ENCODE measurements around the gene SLC24A1.

Gene SLC24A1

DNA sequence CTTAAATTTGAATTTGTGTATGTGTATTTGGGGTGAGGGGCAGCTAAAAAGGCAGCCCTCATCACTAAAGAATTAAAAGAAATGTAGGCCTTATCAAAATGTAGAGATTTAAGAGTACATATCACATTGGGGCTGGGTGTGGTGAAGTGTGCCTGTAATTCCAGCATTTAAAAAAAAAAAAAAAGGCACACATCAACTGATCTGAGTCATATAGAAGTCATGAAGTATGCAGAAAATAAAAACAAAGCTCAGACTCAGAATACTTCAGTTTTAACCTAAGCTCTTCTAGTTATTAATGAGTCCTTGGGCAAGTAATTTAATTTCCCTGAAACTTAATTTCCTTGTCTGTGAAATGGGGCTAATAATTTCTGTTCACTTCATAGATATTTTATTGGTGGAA is 31.6 kb downstream of the SLC24A1 start:
- DNase-seq (ENCODE audit: low read depth in 2 of 2), result peak in 1 of 2 experiments; percentile 12

- DNase-seq (ENCODE audit: low read depth in 2 of 2), result no peak
These were observed 32.2 kb downstream of the SLC24A1 start for GRCh38 chr15:65653801-65654521.

GRCh38 chr15:65655026-65655425 is 33.3 kb downstream of the SLC24A1 start:
- peak; percentile 4 to 9 for DNase-seq (ENCODE audit: low read depth in 2 of 2)

- DNase-seq (ENCODE audit: low read depth in 2 of 2), result no peak
These were observed 33.7 kb downstream of the SLC24A1 start for GRCh38 chr15:65655457-65655856.

DNA sequence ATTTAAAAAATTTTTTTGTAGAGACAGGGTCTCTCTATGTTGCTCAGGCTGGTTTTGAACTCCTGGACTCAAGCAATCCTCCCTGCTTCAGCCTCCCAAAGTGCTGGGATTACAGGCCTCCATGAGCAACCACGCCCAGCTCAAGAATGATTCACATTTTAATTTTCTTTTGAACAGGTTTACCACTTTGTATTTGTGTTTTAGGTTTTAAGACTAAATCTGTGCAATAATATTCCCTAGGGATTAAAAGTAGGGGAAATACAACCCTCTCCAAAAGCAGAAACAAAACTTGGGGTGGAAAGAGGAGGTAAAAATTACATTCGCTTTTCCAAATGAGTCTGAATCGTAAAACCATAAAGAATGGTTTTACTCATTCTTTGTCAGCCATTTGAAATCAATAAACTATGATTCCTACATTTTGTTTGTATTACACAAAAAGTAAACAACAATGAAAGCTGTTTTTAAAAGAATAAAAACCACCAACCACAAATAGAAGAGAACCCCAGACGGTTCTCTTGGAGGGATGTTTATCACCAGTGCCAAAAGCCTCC is 37.8 kb downstream of the SLC24A1 start:
- no peak for DNase-seq (ENCODE audit: low read depth in 2 of 2)

GRCh38 chr15:65660927-65661326 is 39.2 kb downstream of the SLC24A1 start:
- no peak for DNase-seq (ENCODE audit: low read depth in 2 of 2)

GRCh38 chr15:65663521-65663920 is 41.8 kb downstream of the SLC24A1 start:
- DNase-seq (ENCODE audit: low read depth in 2 of 2), result no peak

DNA sequence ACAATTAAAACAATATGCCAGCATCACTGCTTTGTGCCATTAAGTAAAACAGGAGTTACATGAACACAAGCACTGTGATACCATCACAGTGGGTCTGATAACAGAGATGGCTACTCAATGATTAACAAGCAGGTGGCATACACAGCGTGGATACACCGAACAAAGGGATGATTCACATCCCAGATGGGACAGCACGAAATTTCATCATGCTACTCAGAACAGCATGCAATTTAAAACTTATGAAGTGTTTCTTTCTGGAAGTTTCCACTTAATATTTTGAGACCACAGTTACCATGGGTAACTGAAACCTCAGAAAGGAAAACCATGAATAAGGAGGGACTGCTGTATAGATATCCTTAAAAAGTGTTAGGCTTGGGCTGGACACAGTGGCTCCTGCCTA is 44.5 kb downstream of the SLC24A1 start:
- DNase-seq (ENCODE audit: low read depth in 2 of 2), result no peak

DNA sequence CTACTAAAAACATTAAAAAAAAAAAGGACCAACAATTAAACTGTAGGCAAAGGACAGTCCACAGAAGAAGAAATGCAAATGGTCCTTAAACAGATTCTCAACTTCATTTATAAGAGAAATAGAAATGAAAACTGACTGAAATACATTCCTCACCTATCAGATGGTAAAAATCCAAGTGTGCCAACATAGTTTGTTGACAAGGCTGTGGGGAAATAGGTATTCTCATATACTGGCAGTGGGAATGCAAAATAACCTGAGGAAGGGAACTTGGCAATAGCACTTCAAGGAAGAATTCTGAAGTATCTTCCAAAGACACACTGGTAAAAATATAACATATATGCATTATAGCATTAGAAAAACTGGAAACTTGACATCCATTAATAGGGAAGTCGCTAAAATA is 53.8 kb downstream of the SLC24A1 start:
- no peak for DNase-seq (ENCODE audit: low read depth in 2 of 2)

GRCh38 chr15:65676123-65676522 is 54.4 kb downstream of the SLC24A1 start:
- no peak for DNase-seq (ENCODE audit: low read depth in 2 of 2)

GRCh38 chr15:65680544-65680943 is 58.8 kb downstream of the SLC24A1 start:
- no peak for DNase-seq (ENCODE audit: low read depth in 2 of 2)

DNA sequence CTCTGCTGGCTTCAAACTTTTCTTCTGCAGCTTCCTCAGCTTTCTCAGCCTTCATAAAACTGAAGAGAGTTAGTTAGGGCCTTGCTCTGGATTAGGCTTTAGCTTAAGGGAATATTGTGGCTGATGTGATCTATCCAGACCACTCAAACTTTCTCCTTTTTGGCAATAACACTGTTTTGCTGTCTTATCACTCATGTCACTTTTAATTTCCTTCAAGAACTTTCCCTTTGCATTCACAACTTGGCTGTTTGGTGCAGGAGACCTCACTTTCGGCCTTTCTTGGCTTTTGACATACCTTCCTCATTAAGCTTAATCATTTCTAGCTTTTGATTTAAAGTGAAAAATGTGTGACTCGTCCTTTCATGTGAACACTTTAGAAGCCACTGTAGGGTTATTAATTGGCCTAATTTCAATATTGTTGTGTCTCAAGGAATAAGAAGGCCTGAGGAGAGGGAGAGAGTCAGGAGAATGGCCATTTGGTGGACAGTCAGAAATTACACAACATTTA is 60.7 kb downstream of the SLC24A1 start:
- DNase-seq (ENCODE audit: low read depth in 2 of 2), result no peak

- DNase-seq (ENCODE audit: low read depth in 2 of 2), result no peak
These were observed 66.7 kb downstream of the SLC24A1 start for GRCh38 chr15:65688462-65688861.

DNA sequence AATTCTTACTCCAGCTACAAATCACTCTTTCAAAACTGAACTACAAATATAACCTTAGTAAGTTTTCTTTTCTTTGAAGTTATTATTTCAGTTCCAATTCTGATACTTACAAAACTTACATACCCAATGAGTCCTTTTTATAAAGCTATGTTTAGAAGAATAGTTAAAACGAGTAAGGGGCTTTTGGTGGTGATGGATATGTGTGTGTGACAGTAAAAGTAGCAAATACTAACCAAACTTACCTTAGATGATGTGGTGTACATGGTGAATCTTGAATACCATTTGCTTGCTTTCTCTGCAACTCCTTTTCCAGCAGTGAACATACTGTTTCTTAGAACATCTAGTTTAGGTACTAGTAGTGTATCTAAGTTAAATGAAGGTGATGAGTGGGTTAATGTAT is 68.4 kb downstream of the SLC24A1 start:
- no peak for DNase-seq (ENCODE audit: low read depth in 2 of 2)

GRCh38 chr15:65690778-65691177 is 69.0 kb downstream of the SLC24A1 start:
- DNase-seq (ENCODE audit: low read depth in 2 of 2), result no peak

DNA sequence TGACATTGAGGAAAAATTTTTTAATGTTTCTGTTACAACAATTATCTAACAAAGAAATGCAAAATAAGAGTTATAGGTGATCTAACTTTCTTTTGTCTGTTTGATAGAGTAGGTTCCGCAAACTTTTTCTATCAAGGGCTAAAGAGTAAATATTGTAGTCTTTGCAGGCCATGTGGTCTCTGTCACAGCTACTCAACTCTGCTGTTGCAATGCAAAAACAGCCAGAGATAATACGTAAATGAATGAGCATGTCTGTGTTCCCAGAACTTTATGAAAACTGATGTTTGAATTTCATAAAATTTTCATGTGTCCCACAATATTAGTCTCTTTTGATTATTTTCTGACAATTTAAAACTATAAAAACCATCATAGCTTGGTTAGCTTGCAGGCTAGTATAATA is 73.3 kb downstream of the SLC24A1 start:
- DNase-seq (ENCODE audit: low read depth in 2 of 2), result no peak

Data from fibroblast of skin of left quadriceps (primary cell).